Neural cell (in vitro differentiated cells): Measurements from ENCODE around the gene ALK. TPM values are rescaled to one million over a fixed set of nuclear protein-coding genes. Genes with fewer than 3 reads are reported as not detected.

ENCODE experiments used
- H2AFZ ChIP-seq: fragments of 200-600, 300-800 bp; sonication (generic), shearing (Covaris generic); 2 replicates; pipeline ENCODE4 v1.6.0; 2014; ENCODE audit warnings: low read depth, mild to moderate bottlenecking, antibody characterized with exemption, low read length, moderate library complexity
- H3F3A ChIP-seq: fragments of 200-600 bp; shearing (Covaris generic); 2 replicates; pipeline ENCODE4 v1.6.1; 2016; ENCODE audit warnings: mild to moderate bottlenecking, moderate library complexity, mixed read lengths, antibody characterized with exemption, low read length; ENCODE audit not compliant: insufficient read depth, poor library complexity, severe bottlenecking
- H3K27ac ChIP-seq: fragments of 200-600, 300-800 bp; sonication (generic), shearing (Covaris generic); 2 replicates; pipeline ENCODE4 v1.5.1; 2014; ENCODE audit warnings: mild to moderate bottlenecking, low read length, moderate library complexity
- H3K27me3 ChIP-seq: fragments of 300-800, 200-600 bp; sonication (generic), shearing (Covaris generic); 2 replicates; pipeline ENCODE4 v1.6.0; 2014; ENCODE audit warnings: mild to moderate bottlenecking, low read depth, low read length, moderate library complexity; ENCODE audit not compliant: insufficient read depth
- H3K36me3 ChIP-seq: fragments of 300-800, 200-600 bp; sonication (generic), shearing (Covaris generic); 2 replicates; pipeline ENCODE4 v1.5.1; 2014; ENCODE audit warnings: mild to moderate bottlenecking, antibody characterized with exemption, low read length, moderate library complexity; ENCODE audit not compliant: insufficient read depth
- H3K4me2 ChIP-seq: fragments of 300-800, 200-600 bp; sonication (generic), shearing (Covaris generic); 2 replicates; pipeline ENCODE4 v1.6.0; 2014; ENCODE audit warnings: mild to moderate bottlenecking, low read length
- H3K4me3 ChIP-seq: fragments of 300-800, 200-600 bp; sonication (generic), shearing (Covaris generic); 2 replicates; pipeline ENCODE4 v1.5.1; 2014; ENCODE audit warnings: mild to moderate bottlenecking, low read length, moderate library complexity
- H3K79me2 ChIP-seq: fragments of 200-600 bp; shearing (Covaris generic); replicated peaks from 2 replicates; pipeline ENCODE4 v1.6.0; 2014; ENCODE audit warnings: mild to moderate bottlenecking, low read length, moderate library complexity; ENCODE audit not compliant: insufficient read depth
- H3K9ac ChIP-seq: fragments of 300-800, 200-600 bp; sonication (generic), shearing (Covaris generic); 2 replicates; pipeline ENCODE4 v1.6.1; 2016; ENCODE audit warnings: mild to moderate bottlenecking, low read length, mixed read lengths
- H3K9me2 ChIP-seq: fragments of 200-600 bp; shearing (Covaris generic); 2 replicates; pipeline ENCODE4 v1.6.1; 2016; ENCODE audit warnings: mild to moderate bottlenecking, low read length, mixed read lengths; ENCODE audit not compliant: insufficient read depth
- H3K9me3 ChIP-seq: fragments of 200-600, 300-800 bp; sonication (generic), shearing (Covaris generic); 2 replicates; pipeline ENCODE4 v1.6.1; 2016; ENCODE audit warnings: mild to moderate bottlenecking, mixed run types, low read length, moderate library complexity, mixed read lengths
- H4K20me1 ChIP-seq: fragments of 200-600 bp; shearing (Covaris generic); 2 replicates; pipeline ENCODE4 v1.6.1; 2016; ENCODE audit warnings: mild to moderate bottlenecking, mixed run types; ENCODE audit not compliant: insufficient read depth
- EP300 ChIP-seq: fragments of 450-650 bp; conservative IDR thresholded peaks from 2 replicates; pipeline ENCODE4 v1.6.1; 2014; ENCODE audit warnings: antibody characterized with exemption, mild to moderate bottlenecking, moderate library complexity; ENCODE audit not compliant: poor library complexity, severe bottlenecking
- EZH2 ChIP-seq: fragments of 200-600, 300-800 bp; shearing (Covaris generic), sonication (generic); IDR thresholded peaks from 2 replicates; pipeline ENCODE4 v1.6.1; 2014; ENCODE audit warnings: antibody characterized with exemption, low read length, borderline replicate concordance, mild to moderate bottlenecking; ENCODE audit not compliant: insufficient read depth, poor library complexity, severe bottlenecking
- MXI1 ChIP-seq: fragments of 450-650 bp; conservative IDR thresholded peaks from 2 replicates; pipeline ENCODE4 v1.6.1; 2014; ENCODE audit warnings: antibody characterized with exemption, mild to moderate bottlenecking; ENCODE audit not compliant: poor library complexity, severe bottlenecking
- POLR2AphosphoS5 ChIP-seq: IDR thresholded peaks from 2 replicates; pipeline ENCODE4 v1.6.1; 2012
- RAD21 ChIP-seq: fragments of 450-650 bp; conservative IDR thresholded peaks from 2 replicates; pipeline ENCODE4 v1.6.1; 2014; ENCODE audit warnings: antibody characterized with exemption, mild to moderate bottlenecking, moderate library complexity
- REST ChIP-seq: IDR thresholded peaks from 2 replicates; pipeline ENCODE4 v1.6.1; 2012; ENCODE audit warnings: borderline replicate concordance
- SMC3 ChIP-seq: fragments of 450-650 bp; conservative IDR thresholded peaks from 2 replicates; pipeline ENCODE4 v1.6.1; 2014; ENCODE audit warnings: antibody characterized with exemption, mild to moderate bottlenecking, moderate library complexity; ENCODE audit not compliant: poor library complexity
- TAF1 ChIP-seq: IDR thresholded peaks from 2 replicates; pipeline ENCODE4 v1.6.1; 2012; ENCODE audit warnings: low read depth
- polyA plus RNA-seq: library from polyadenylated mRNA; depleted of rRNA; stranded (reverse); fragments of >200 nt; gene quantifications from 2 replicates; pipeline ENCODE4 v1.2.3, GENCODE V29; 2014
- TF ChIP-seq, protein P1 (sequence below): fragments of 450-650 bp; IDR thresholded peaks from 2 replicates; pipeline ENCODE4 v1.5.1; 2014; ENCODE audit warnings: antibody characterized with exemption, mild to moderate bottlenecking, moderate library complexity; ENCODE audit not compliant: poor library complexity, severe bottlenecking

The ALK gene
- polyA plus RNA-seq, 1 donor from 2014 or later: 7.1 TPM

DNA sequence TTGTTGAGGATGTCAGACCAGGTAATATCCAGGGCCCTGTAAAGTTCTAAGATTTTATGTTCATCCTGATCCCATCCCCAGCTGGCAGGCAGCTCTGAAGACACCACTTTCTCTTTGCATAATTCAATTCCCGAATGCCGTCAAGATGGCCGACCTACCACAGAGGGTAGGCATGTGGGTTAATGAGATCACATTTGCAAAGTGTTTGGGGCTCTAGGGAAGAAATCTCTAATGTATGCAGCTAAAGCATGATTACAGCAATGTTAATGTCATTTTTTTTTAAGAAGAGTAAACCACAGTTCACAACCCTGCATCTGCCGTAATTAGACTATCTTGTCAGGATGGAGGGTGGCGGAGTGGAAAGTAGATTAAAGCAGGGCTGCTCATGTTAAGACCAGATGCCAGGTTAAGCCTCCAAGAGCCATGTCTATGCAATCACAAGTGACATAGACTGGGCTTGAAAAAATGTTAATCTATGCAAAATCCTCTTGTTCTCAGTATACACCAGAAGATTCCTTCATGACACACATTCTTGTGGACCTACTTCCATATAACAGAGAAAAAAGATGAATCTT is 131.4 kb downstream of the ALK start:
- no peaks in the 10 kb centered on the region for H3F3A ChIP-seq
- no peak overlapping the region for H2AFZ ChIP-seq
- no peaks in the 10 kb centered on the region for H3K36me3 ChIP-seq
- H3K9me2 ChIP-seq: no peaks in the 10 kb centered on the region
- TF ChIP-seq POLR2AphosphoS5: peak; percentile 50
- no peak for TF ChIP-seq TAF1
- TF ChIP-seq RAD21: no peak
- no peak overlapping the region for H3K4me2 ChIP-seq
- H3K27ac ChIP-seq: peak overlapping the region; percentile 61
- H3K79me2 ChIP-seq: no peaks in the 10 kb centered on the region
- H3K4me3 ChIP-seq: peak overlapping the region; percentile 5
- H3K9me3 ChIP-seq: no peaks in the 10 kb centered on the region
- H3K9ac ChIP-seq: no peak overlapping the region
- no peaks in the 10 kb centered on the region for H3K27me3 ChIP-seq
- H4K20me1 ChIP-seq: no peaks in the 10 kb centered on the region

DNA sequence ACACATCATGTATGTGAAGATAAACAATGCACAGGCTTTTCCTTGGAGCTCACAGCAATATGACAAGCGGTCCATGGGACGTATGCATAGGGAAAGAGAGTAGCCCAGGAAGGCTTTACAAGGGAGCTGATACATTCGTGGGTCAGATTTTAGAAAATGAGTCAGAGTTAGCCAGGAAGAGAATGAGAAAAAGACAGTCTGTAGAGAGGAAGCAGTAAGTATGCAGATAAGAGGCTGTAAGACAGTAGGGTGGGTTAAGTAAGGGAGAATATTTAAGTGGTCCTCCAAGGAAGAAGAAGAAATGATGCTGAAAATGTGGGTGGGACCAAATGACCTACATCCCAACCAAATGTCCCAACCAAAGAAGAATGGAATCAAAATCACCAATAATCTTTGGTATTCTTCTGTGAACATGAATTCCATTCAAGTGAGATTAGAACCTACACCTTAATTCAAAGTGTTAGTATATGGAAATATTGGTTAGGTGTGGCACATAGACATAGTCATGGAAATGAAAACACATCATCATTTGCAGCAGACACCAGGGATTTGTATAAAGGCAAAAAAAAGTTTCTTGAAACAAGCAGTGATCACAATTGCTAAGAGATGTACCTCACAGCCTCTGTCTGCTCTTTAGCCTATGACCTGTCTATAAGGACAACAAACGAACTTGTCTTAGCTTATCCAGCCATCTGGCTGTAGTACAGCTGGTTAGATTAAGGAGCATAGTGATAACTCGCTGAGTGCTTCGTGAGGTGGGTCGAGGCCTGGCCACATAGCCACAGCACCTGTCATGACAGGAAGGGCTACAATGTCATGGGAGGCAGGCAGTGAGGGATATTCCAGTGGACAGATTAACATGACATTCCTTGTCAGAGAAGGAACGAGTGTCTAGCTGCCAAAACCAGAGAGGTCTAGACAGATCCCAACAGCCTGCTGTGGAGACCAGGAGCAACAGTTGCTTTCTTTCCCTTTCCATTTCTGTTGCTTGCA is 133.6 kb downstream of the ALK start:
- no peak overlapping the region for H2AFZ ChIP-seq
- no peaks in the 10 kb centered on the region for H3F3A ChIP-seq
- H3K9me2 ChIP-seq: no peaks in the 10 kb centered on the region
- no peak for TF ChIP-seq EZH2
- TF ChIP-seq, protein P1, sequence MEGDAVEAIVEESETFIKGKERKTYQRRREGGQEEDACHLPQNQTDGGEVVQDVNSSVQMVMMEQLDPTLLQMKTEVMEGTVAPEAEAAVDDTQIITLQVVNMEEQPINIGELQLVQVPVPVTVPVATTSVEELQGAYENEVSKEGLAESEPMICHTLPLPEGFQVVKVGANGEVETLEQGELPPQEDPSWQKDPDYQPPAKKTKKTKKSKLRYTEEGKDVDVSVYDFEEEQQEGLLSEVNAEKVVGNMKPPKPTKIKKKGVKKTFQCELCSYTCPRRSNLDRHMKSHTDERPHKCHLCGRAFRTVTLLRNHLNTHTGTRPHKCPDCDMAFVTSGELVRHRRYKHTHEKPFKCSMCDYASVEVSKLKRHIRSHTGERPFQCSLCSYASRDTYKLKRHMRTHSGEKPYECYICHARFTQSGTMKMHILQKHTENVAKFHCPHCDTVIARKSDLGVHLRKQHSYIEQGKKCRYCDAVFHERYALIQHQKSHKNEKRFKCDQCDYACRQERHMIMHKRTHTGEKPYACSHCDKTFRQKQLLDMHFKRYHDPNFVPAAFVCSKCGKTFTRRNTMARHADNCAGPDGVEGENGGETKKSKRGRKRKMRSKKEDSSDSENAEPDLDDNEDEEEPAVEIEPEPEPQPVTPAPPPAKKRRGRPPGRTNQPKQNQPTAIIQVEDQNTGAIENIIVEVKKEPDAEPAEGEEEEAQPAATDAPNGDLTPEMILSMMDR: no peak
- TF ChIP-seq POLR2AphosphoS5: no peak
- no peak for TF ChIP-seq EP300
- no peak for TF ChIP-seq SMC3
- TF ChIP-seq TAF1: no peak
- no peak for TF ChIP-seq RAD21
- TF ChIP-seq REST: no peak
- TF ChIP-seq MXI1: no peak
- H3K9ac ChIP-seq: no peak overlapping the region
- no peak overlapping the region for H3K27ac ChIP-seq
- H3K79me2 ChIP-seq: no peaks in the 10 kb centered on the region
- H3K4me3 ChIP-seq: no peak overlapping the region
- H3K4me2 ChIP-seq: no peak overlapping the region
- no peaks in the 10 kb centered on the region for H3K9me3 ChIP-seq
- no peaks in the 10 kb centered on the region for H3K27me3 ChIP-seq
- H3K36me3 ChIP-seq: no peaks in the 10 kb centered on the region
- H4K20me1 ChIP-seq: no peaks in the 10 kb centered on the region
